Keratinocyte (primary cell): ENCODE data around the gene FREM2.

Source experiments
- CTCF ChIP-seq, 3 experiments: IDR thresholded peaks in 1 of 3; conservative IDR thresholded peaks in 1 of 3; optimal IDR thresholded peaks in 1 of 3; 2 replicates in 2 of 3; 3 replicates in 1 of 3; pipeline versions ENCODE3 to v1.5.1; 2011; ENCODE audit warnings: low read length in 3 of 3, mild to moderate bottlenecking in 3 of 3, moderate library complexity in 2 of 3, control low read depth in 1 of 3, inconsistent platforms in 1 of 3; ENCODE audit not compliant: insufficient read depth in 2 of 3; ENCODE audit errors: extremely low read depth in 1 of 3
- EZH2 ChIP-seq: IDR thresholded peaks from one replicate; pipeline ENCODE4 v1.6.1; 2012; ENCODE audit warnings: inconsistent platforms, mild to moderate bottlenecking, low read length, moderate library complexity

GRCh38 chr13:38656699-38657098 lies 30.2 kb upstream of the FREM2 start:
- no peak for TF ChIP-seq CTCF (optimal IDR thresholded peaks at IDR 0.05 in 1 of 3, IDR thresholded peaks at IDR 0.05 in 1 of 3, conservative IDR thresholded peaks at IDR 0.05 in 1 of 3; ENCODE audit: extremely low read depth in 1 of 3, insufficient read depth in 2 of 3, low read length in 3 of 3)
- TF ChIP-seq EZH2, result no peak
